GM19023 (cell line): Measurements from ENCODE around the gene SLC2A3.
"Not testable (repeated sequence)": the region's sequence is repeated elsewhere in the genome, so short reads cannot be mapped to it uniquely, and the experiment has no call there.

ENCODE experiments used
- ATAC-seq: cut with Tn5 transposase; IDR thresholded peaks from one replicate; pipeline ENCODE4 v1.9.1; 2021; ENCODE audit warnings: mild to moderate bottlenecking, moderate library complexity; ENCODE audit not compliant: unreplicated experiment

Gene SLC2A3

GRCh38 chr12:7917392-7918267 is 18.4 kb downstream of the SLC2A3 start:
- ATAC-seq = no peak

GRCh38 chr12:7916936-7917335 is 19.1 kb downstream of the SLC2A3 start:
- ATAC-seq = no peak

- no peak for ATAC-seq
Measured at GRCh38 chr12:7915661-7916403, 20.2 kb downstream of the SLC2A3 start.

GRCh38 chr12:7910106-7910505 is 25.9 kb downstream of the SLC2A3 start:
- ATAC-seq = not testable (repeated sequence)

- ATAC-seq = no peak
Measured at GRCh38 chr12:7907009-7907408, 29.0 kb downstream of the SLC2A3 start.

- ATAC-seq = not testable (repeated sequence)
Measured at GRCh38 chr12:7906303-7906702, 29.7 kb downstream of the SLC2A3 start.

- ATAC-seq = not testable (repeated sequence)
Measured at GRCh38 chr12:7905600-7906125, 30.3 kb downstream of the SLC2A3 start.

GRCh38 chr12:7905071-7905470 is 30.9 kb downstream of the SLC2A3 start:
- no peak for ATAC-seq

- ATAC-seq = not testable (repeated sequence)
Measured at GRCh38 chr12:7902416-7902815, 33.6 kb downstream of the SLC2A3 start.

GRCh38 chr12:7899755-7900154 is 36.2 kb downstream of the SLC2A3 start:
- ATAC-seq = no peak

- ATAC-seq = not testable (repeated sequence)
Measured at GRCh38 chr12:7896726-7897125, 39.3 kb downstream of the SLC2A3 start.

GRCh38 chr12:7892186-7892980 is 43.6 kb downstream of the SLC2A3 start:
- no peak for ATAC-seq

- no peak for ATAC-seq
Measured at GRCh38 chr12:7884689-7885088, 51.3 kb downstream of the SLC2A3 start.

- ATAC-seq = not testable (repeated sequence)
Measured at GRCh38 chr12:7881736-7882120, 54.3 kb downstream of the SLC2A3 start.

- ATAC-seq = not testable (repeated sequence)
Measured at GRCh38 chr12:7880952-7881735, 54.8 kb downstream of the SLC2A3 start.

- no peak for ATAC-seq
Measured at GRCh38 chr12:7879246-7879645, 56.7 kb downstream of the SLC2A3 start.

GRCh38 chr12:7877420-7877819 is 58.6 kb downstream of the SLC2A3 start:
- no peak for ATAC-seq

- no peak for ATAC-seq
Measured at GRCh38 chr12:7872566-7873319, 63.2 kb downstream of the SLC2A3 start, which contains the start of gene SLC2A14. SLC2A14 (minus strand) TSS chr12:7872915; CDS start chr12:7869880, 3,035 bp downstream.

GRCh38 chr12:7870335-7870734 is 65.7 kb downstream of the SLC2A3 start:
- no peak for ATAC-seq
